ENCODE data around the gene KCNQ5.

Gene KCNQ5

GRCh38 chr6:72925136-72925535 lies 303.3 kb downstream of the KCNQ5 start:
- no peak overlapping the region for H3K4me3 ChIP-seq (ENCODE audit: low read depth, low read length)

GRCh38 chr6:72930556-72931132 lies 308.8 kb downstream of the KCNQ5 start:
- no peaks in the 10 kb centered on the region for H3K9me3 ChIP-seq (ENCODE audit: control insufficient read depth, insufficient read depth, low read depth, low read length)
- POLR2A ChIA-PET: no interaction called here
- H3K4me3 ChIP-seq (ENCODE audit: low read depth, low read length): no peak overlapping the region
- CTCF ChIA-PET: interaction anchor here (0.5 to 3.0 kb wide), 4 partner anchors 23 to 537 kb away, joined by 3 to 13 read pairs (median 6); no protein-coding TSS in a partner anchor
- H3K27ac ChIP-seq (ENCODE audit: extremely low read depth, low read depth, low read length): no peak overlapping the region
- no peaks in the 10 kb centered on the region for H3K36me3 ChIP-seq (ENCODE audit: control insufficient read depth in 2 of 2, insufficient read depth in 1 of 2, low read length in 2 of 2)
- no peaks in the 10 kb centered on the region for H3K4me1 ChIP-seq (ENCODE audit: control insufficient read depth, insufficient read depth, low read length)
- TF ChIP-seq ZBTB49 (tag by site-specific recombination; IDR thresholded peaks at IDR 0.05; ENCODE audit: low read depth) (no peak), ZSCAN30 (tag by site-specific recombination; IDR thresholded peaks at IDR 0.05) (no peak), ZEB2 (tag by site-specific recombination; IDR thresholded peaks at IDR 0.05) (no peak), ZBTB26 (tag by site-specific recombination; optimal IDR thresholded peaks at IDR 0.05) (no peak), ZNF664 (tag by site-specific recombination; IDR thresholded peaks at IDR 0.05) (no peak), SP7 (tag by site-specific recombination; IDR thresholded peaks at IDR 0.05) (peak; percentile 27; the same call in 1 of the 2 replicates), ZNF623 (tag by site-specific recombination; IDR thresholded peaks at IDR 0.05) (no peak), ZNF202 (tag by site-specific recombination; IDR thresholded peaks at IDR 0.05; ENCODE audit: borderline replicate concordance) (no peak), ZSCAN5A (tag by site-specific recombination; IDR thresholded peaks at IDR 0.05) (no peak), ZNF48 (tag by site-specific recombination; IDR thresholded peaks at IDR 0.05) (no peak), PRDM6 (tag by site-specific recombination; IDR thresholded peaks at IDR 0.05) (peak; percentile 64), ZBTB48 (tag by site-specific recombination; IDR thresholded peaks at IDR 0.05) (no peak), PATZ1 (tag by site-specific recombination; IDR thresholded peaks at IDR 0.05) (no peak), RBAK (tag by site-specific recombination; IDR thresholded peaks at IDR 0.05) (no peak), FEZF1 (tag by site-specific recombination; IDR thresholded peaks at IDR 0.05) (peak; percentile 17; the same call in 1 of the 2 replicates), KLF7 (tag by site-specific recombination; IDR thresholded peaks at IDR 0.05; ENCODE audit: borderline replicate concordance) (no peak)

More at GRCh38 chr6:72925136-72925535, 303.3 kb downstream of the KCNQ5 start:
- Histone ChIP-seq H3K27ac (ENCODE audit: extremely low read depth, low read depth, low read length) (no peak overlapping the region), H3K9me3 (ENCODE audit: control insufficient read depth, insufficient read depth, low read depth, low read length) (no peaks in the 10 kb centered on the region), H3K36me3 (ENCODE audit: control insufficient read depth in 2 of 2, insufficient read depth in 1 of 2, low read length in 2 of 2) (no peaks in the 10 kb centered on the region), H3K4me1 (ENCODE audit: control insufficient read depth, insufficient read depth, low read length) (no peaks in the 10 kb centered on the region)
- POLR2A ChIA-PET: no interaction called here
- CTCF ChIA-PET: no interaction called here
- TF ChIP-seq GFI1B (tag by site-specific recombination; IDR thresholded peaks at IDR 0.05) (no peak), ZNF704 (tag by site-specific recombination; IDR thresholded peaks at IDR 0.05) (no peak), ZNF175 (tag by site-specific recombination; IDR thresholded peaks at IDR 0.05) (no peak), ZNF596 (tag by site-specific recombination; IDR thresholded peaks at IDR 0.05) (no peak), KLF7 (tag by site-specific recombination; IDR thresholded peaks at IDR 0.05; ENCODE audit: borderline replicate concordance) (no peak)

Measured in HEK293 (cell line).